HG03103 (cell line): ENCODE measurements around the gene MT1E.
"Not testable (repeated sequence)": the region's sequence is repeated elsewhere in the genome, so short reads cannot be mapped to it uniquely, and the experiment has no call there.

Experiments used
- ATAC-seq: cut with Tn5 transposase; IDR thresholded peaks from one replicate; pipeline ENCODE4 v1.9.1; 2021; ENCODE audit warnings: low read depth; ENCODE audit not compliant: unreplicated experiment

Gene MT1E

GRCh38 chr16:56625140-56625942 is at the start of gene MT1E:
MT1E (plus strand) TSS chr16:56625781; CDS start chr16:56625852, 71 bp downstream.
- ATAC-seq: no peak

DNA sequence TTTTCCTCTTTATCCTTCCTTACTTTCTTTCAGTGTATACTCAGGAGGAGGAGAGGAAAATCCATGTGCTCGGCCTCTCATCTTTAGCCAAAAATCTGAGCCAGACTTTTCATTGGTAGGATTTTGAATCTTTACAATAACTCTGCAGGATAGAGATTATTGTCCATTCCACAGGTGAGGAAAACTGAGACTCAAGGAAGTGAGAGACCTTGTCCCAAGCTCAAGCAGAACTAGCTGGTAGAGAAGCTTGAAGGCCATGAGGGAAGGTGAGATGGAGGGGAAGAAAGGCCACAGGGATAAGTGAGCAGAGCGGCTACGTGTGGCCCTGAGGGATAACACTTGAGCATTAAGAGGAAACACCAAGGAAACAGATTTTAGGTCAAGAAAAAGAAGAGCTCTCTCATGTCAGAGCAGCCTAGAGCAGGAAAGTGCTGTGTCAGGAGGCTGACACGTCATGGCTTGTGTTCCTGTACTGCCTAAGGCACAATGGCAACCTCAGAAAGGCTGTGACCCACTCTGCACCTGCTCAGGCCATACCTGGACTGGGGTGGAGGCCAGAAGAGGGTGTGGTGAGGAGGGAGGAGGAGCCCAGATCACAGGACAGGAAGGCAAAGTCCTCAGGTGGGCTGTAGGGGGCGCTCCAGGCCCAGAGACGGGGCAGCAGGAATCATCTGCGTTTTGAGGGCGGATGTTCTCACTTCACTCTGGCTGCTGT is 48.8 kb upstream of the MT1E start:
- ATAC-seq: peak; percentile 94

GRCh38 chr16:56577300-56577625 is 48.3 kb upstream of the MT1E start:
- ATAC-seq: no peak

DNA sequence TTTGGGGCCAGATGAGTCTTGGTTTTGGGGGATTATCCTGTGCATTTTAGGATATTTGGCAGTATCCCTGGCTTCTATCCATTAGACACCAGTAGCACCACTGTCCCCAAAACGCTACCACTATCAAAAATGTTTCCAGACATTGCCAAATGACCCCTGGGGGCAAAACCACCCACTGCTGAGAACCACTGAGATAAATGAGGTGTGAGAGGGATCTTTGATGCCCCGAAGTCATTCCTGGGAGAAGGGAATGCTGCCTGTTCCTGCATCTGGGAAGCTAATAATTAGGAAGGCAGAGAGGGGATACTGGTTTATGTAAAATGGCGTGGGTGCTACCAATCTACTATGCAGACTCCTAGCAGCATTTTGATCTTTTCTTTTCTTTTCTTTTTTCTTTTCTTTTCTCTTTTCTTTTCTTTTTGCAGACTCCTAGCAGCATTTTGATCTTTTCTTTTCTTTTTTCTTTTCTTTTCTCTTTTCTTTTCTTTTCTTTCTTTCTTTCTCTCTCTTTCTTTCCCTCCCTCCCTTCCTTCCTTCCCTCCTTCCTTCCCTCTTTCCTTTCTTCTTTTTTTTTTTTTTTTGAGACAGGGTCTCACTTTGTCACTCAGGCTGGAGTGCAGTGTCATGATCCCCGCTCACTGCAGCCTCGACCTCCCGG is 45.1 kb upstream of the MT1E start:
- no peak for ATAC-seq

DNA sequence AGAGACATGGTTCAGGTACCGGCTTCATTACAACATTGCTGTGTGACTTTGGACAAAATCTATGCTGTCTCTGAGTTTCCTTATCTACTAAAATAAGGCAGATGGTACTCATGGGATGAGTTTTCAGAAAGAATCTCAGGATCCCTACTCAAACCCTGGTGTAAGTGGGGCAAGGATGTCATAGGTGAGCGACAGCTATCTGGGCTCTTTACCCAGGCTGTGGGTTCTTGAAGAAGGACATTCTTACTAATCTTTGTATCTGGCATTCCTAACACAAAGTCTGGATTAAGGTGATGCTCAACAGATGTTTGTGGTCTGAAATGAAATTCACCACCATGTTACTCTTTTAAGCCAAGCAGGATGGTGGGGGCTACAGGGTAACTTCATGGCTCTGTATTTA is 42.7 kb upstream of the MT1E start:
- not testable (repeated sequence) for ATAC-seq

DNA sequence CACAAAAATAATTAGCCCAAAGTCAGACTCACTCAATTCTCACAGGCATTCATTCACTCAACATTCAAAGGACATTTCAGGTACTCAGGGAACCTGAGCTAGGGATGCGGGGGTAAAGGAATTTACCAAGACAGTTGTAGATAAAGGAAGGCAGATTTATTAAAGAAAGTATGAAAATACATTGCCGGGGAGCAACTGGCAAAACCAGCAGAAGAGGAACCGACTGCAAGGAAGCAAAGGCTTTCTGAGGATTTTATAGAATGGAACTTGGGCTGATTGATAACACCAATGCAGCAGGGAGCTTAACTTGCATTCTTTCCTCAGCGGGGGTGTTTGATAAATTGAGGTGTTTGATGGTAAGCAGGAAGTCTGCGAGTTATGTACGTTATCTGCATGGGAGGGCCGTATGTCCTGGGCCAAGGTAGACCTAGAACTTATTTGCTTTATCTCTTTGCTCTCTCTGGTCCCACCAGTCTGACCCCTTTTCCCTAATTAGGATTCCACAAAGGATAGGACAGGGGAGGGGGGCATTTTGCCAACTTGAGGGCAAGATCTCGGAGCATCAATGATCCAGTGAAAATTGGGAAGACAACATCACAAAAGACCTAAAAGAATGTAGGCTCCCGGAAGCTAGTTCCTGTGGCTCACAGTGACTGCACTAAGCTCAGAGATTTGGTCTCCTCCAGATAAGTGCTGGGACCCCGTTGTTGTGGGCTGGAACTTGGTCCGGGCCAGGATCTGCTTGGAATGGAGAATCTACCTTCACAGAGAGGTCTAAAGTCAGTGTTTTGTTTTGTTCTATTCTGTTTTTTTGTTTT is 42.0 kb upstream of the MT1E start:
- ATAC-seq: no peak

- no peak for ATAC-seq
These were observed 41.3 kb upstream of the MT1E start for GRCh38 chr16:56584276-56584675.

GRCh38 chr16:56588781-56589140 is 36.8 kb upstream of the MT1E start:
- ATAC-seq: no peak

DNA sequence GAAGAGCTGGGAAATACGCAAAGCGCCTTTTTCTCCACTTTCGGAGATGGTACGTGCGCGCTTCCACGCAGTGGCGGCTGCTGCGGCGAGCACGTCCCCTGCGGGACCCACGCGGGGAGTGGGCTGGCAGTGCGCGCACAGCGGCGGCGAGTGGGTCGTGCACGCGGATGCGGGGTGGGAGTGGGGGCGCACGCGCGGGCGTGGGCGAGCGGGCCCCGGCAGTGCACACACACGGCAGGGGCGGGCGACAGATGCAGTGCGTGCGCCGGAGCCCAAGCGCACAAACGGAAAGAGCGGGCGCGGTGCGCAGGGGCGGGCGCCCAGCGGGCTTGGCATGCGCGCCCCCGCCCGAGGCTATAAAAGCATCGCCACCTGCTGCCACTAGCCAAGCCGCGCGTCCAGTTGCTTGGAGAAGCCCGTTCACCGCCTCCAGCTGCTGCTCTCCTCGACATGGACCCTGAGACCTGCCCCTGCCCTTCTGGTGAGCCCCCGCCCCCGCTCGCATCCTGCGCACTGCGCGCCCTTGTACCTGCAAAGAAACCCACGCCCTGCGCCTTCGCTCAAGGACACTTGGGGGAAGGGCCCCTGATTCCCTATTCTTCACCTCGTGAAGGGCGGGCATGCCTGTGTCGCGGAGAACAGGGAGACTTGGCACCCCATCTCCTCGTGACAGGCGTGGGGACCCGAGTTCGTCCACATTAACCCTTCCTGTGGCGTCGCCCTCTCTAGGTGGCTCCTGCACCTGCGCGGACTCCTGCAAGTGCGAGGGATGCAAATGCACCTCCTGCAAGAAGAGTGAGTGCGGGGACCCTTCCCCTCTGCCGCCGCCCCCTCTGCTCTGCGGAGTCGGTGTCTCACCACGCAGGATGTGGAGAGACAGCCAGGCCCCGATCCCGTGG is 36.2 kb upstream of the MT1E start, which contains the start of gene MT3:
Gene MT3, plus strand, starts transcription at position 388 of the 899 bp plus-strand sequence. Its CDS starts 63 bp downstream, at position 451.
- ATAC-seq: no peak

DNA sequence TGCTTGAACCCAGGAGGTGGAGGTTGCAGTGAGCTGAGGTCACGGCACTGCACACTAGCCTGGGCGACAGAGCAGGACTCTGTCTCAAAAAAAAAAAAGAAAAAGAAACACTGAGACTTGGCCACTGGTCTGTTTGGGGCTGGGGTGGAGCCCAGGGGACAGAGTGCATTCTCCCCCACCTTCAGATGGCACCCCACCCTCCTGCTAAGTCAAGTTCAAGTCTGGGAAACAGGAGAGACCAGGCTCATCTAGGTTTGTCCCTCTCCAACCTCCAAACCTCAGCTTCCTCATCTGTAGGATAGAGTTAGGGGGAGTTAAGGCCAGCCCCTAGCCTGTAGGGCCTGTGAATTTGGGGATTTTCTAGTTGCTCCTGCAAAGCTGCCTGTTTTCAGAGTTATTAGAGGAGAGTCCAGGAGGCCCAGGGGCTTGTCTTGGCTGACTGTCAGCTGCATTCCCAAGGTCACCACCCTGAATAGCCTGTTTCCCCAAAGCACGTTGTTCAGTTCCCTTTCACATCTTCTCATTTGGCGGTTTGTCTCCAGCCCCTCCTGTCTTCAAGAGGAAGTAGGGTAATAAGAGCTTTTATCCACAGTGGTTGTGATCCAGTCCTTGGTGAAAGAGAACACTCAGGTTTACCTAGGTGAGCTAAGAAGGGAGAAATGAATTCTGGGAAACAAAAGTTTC is 34.1 kb upstream of the MT1E start:
- ATAC-seq: no peak

GRCh38 chr16:56593573-56594291 is 31.8 kb upstream of the MT1E start:
- ATAC-seq: no peak

DNA sequence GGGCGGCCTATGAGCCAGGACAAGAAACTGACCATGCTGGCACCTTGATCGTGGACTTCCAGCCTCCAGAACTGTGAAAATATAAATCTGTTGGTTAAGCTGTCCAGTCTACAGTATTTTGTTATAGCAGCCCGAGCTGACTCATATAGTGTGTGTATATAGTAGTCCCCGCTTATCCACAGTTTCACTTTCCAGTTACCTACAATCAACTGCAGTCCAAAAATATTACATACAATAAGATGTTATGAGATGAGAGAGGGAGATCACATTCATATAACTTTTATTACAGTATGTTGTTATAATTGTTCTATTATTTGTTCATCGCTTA is 31.3 kb upstream of the MT1E start:
- ATAC-seq: no peak

- ATAC-seq: no peak
These were observed 25.1 kb upstream of the MT1E start for GRCh38 chr16:56600398-56600999.

DNA sequence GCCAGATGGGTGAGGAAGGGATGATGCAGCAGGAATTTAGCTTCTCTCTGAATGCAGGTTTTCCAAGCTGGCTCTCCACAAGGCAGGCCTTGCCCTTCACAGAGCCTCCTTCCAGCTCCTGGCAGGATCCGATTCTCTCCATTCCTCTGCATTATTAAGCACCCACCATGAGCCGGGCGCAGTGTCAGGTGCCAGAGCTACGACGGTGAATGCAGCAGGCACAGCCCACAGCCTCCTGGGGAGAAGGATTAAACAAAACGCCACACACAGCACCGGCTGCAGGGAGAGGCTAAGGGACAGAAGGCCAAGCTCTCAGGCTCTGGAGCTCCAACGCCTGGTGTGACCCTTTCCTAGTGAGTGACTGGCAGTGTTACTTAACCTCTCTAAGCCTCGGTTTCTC is 24.3 kb upstream of the MT1E start:
- ATAC-seq: no peak

DNA sequence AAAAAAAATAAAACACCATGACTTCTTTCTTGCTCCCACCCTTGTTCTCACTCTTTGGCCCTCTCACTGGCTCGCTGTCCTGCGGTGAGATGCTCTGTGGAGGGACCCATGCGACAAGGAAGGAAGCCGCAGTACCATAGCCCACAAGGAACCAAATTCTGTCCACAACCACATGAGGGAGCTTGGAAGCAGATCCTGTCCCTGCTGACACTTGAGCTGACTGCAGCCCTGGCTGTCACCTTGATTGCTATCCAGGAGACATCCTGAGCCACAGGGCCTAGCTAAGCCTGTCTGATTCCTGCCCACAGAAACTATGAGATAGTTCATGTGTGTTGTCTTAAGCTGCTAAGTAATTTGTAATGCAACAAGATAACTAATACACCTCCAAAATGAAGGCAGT is 22.0 kb upstream of the MT1E start:
- ATAC-seq: no peak

DNA sequence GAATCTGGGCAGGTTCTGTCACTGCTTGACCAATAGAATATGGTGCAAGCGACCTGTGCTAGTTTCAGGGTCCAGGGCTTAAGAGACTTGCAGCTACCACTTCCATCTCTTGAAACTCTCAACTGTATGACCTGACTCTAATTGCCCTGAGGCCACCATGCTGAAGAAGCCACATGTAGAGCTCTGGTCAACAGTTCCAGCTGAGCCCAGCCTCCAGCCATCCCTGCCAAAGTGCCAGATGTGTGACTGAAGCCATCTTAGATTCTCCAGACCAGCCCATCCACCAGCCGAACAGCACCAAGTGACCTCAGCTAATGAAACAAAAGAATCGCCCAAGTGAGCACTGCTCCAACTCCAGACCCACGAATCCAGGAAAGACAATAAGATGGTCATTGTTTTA is 20.6 kb upstream of the MT1E start:
- ATAC-seq: no peak

- ATAC-seq: no peak
These were observed 20.1 kb upstream of the MT1E start for GRCh38 chr16:56605475-56605874.

DNA sequence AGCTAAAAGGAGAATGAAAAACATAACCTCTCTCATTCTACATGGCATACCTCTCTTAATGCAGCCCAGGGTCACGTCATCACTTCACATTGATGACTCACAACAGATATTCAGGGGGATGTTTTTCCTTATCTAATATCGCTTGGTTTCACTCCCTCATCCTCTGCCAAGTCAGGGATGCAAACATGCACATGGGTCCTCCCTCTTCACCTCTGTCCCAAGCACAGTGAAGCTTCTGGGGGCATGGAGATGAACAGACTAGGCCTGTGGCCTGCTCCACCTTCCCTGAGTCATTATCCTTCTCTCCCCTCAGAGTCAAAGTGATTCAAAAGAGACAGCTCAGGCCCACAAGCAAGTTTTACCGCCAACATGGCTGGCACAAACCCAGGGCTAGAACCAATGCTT is 19.5 kb upstream of the MT1E start:
- no peak for ATAC-seq
